Non-pigmented ciliary epithelial cell (primary cell): Measurements from ENCODE around the gene ELOF1.
"Not testable (repeated sequence)": the region's sequence is repeated elsewhere in the genome, so short reads cannot be mapped to it uniquely, and the experiment has no call there.

Experiments used
- DNase-seq: peaks from one replicate; pipeline ENCODE4 v3.0.0-alpha.2; 2010; ENCODE audit warnings: low read depth

ELOF1 gene

DNA sequence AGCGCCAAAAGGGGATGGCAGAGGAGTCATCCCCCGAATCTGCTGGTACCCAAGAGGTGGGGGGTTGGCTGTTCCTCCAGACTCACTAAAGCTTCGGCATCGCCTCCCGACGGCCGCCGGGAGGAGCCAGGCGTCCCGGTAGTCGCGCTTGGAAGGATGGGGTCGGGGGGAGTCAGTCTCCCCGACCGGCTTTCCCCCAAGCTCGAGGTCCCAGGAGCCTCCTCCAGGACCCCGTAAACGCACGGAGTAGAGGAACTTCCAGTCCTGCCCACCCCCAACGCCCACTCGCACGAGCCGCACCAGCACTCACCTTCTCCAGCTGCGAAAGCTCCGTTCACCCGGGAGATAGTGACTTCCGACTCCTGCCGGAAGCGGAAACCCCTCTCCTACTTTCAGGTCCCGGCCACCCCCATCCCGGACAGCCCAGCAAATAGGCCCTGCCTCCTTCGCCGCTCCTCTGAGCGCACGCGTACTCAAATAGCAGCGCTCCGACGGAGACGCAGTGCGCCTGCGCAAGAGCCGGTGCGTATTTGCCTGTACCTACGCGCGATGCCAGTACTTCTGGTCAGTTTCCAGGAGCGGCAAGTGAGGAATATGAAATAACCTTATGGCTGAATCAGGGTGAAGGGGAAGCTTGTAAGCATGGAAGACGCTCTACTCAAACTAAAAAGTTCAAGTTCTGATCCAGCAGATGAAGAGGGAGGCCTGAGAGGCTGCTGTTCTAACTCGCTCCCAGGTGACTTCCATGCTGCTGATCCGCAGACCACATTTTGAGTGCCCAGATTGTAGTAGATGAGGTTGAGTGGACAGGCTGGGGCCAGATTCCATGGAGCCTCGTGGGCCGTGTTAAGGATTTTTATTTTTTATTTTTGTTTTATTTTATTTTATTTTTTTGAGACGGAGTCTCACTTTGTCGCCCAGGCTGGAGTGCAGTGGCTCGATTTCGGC lies at the start of gene ELOF1:
ELOF1 (minus strand) TSS at position 350 of the 948 bp plus-strand sequence. CDS start 4,883 bp downstream, outside the sequence.
- DNase-seq: peak; percentile 92

DNA sequence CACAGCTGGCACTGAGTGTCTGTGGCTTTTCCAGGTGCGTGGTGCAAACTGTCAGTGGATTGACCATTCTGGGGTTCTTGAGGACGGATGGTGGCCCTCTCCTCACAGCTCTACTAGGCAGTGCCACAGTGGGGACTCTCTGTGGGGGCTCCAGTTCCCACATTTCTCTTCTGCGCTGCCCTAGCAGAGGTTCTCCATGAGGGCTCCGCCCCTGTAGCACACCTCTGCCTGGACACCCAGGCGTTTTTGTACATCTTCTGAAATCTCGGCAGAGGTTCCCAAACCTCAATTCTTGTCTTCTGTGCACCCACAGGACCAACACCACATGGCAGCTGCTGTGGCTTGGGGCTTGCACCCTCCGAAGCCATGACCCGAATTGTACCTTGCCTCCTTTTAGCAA lies 47.5 kb upstream of the ELOF1 start:
- no peak for DNase-seq

- not testable (repeated sequence) for DNase-seq
Measured at GRCh38 chr19:11599704-11600103, 40.7 kb upstream of the ELOF1 start.

DNA sequence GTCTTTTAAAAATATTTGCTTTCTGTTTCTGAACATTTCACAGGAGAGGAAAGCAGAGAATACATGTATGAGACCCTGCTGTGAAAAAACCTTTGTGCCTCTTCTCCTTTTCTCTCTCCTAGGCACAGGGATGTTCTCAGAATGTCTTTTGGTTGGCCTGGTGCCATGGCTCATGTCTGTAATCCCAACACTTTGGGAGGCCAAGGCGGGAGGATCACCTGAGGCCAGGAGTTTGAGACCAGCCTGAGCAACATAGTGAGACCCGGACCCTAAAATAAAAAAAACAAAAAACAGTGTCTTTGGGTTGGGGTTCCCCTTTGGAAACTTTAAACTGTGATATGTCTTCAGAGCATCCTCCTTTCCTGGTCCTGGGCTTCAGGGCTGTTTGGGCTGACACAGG lies 39.7 kb upstream of the ELOF1 start:
- no peak for DNase-seq

DNA sequence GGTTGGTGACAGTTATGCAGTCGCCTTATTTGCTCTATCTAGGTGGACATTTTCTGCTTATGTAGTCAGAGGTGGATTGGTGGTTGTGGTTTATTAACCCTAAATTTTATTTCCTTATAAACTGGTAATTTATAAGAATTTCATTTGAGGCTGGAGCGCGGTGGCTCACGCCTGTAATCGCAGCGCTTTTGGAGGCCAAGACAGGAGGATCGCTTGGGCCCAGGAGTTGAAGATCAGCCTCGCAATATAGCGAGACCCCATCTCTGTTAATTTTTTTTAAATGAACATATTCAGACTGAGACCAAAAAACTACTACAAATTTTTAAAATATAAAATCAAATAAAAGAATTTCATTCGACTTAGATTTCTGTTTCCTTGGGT lies 39.1 kb upstream of the ELOF1 start:
- DNase-seq: no peak

GRCh38 chr19:11597202-11598102 lies 38.4 kb upstream of the ELOF1 start, which contains the start of gene ZNF627:
TSS of gene ZNF627 (plus strand) at chr19:11597483. CDS start at chr19:11597628, 145 bp downstream.
- DNase-seq: peak; percentile 90

DNA sequence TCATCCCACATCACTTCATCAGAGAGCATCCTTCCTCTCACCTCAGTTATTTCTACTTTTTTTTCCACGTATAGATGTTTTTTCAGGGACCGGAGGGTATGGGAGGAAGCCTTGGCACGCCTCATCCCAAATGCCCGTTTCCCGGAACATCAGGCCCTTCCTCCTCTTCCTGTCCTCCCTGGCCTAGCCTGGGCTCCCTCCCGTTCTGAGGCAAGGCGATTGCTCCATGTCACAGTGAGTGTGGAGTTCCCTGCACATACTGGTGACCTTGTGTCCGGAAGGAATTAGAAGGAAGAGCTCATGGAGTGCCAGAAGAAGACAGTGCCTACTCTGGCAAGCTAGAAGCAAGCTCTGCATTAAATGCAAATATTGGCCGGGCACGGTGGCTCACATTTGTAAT lies 37.1 kb upstream of the ELOF1 start:
- DNase-seq: no peak

- no peak for DNase-seq
Measured at GRCh38 chr19:11594084-11594483, 35.1 kb upstream of the ELOF1 start.

- DNase-seq: no peak
Measured at GRCh38 chr19:11587975-11588631, 29.1 kb upstream of the ELOF1 start.

GRCh38 chr19:11587302-11587974 lies 28.4 kb upstream of the ELOF1 start:
- DNase-seq: no peak

GRCh38 chr19:11586331-11586730 lies 27.3 kb upstream of the ELOF1 start:
- DNase-seq: no peak

GRCh38 chr19:11581740-11582139 lies 22.7 kb upstream of the ELOF1 start:
- no peak for DNase-seq

- no peak for DNase-seq
Measured at GRCh38 chr19:11580116-11580515, 21.1 kb upstream of the ELOF1 start.

DNA sequence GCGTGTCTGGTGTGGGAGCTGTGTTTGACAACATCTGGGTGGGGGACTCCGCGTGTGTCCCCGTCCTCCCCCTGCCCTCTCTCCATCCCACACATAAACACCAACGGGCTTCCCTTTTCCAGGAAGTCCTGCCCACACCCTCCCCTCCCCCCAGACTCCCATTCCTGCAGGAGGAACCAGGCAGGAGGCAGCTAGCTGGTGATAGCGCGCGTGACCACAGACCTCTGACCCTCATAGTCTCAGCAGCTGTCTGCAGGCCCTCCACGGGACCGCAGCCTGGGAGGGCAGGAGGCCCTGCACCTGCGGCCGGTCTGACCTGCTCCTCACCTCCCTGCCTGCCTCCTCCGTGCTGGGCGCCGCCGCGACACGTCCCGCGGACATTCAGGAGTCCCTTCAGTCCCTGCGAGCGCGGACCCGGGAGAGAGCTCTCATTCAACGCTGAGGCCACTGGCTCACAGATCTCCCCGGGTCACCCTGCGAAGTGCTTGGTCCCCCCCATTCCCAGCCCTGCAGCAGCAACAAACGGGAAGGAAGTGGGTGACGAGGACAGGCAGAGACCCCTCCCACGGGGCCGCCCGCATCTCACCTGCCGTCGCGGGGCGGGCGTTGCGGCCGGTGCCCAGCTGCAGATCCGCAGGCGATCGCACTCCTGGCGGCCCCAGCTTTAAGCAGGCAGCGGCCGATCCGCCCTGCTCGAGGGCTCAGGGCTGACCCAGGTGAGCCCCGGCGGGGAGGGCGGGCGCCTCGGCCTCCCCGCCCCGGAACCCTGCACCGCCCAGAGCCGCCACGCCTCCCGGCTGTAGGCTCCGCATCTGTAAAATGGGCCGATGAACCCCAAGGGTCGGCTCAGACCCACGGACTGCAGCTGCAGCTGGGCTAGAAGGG lies 19.5 kb upstream of the ELOF1 start:
- no peak for DNase-seq

DNA sequence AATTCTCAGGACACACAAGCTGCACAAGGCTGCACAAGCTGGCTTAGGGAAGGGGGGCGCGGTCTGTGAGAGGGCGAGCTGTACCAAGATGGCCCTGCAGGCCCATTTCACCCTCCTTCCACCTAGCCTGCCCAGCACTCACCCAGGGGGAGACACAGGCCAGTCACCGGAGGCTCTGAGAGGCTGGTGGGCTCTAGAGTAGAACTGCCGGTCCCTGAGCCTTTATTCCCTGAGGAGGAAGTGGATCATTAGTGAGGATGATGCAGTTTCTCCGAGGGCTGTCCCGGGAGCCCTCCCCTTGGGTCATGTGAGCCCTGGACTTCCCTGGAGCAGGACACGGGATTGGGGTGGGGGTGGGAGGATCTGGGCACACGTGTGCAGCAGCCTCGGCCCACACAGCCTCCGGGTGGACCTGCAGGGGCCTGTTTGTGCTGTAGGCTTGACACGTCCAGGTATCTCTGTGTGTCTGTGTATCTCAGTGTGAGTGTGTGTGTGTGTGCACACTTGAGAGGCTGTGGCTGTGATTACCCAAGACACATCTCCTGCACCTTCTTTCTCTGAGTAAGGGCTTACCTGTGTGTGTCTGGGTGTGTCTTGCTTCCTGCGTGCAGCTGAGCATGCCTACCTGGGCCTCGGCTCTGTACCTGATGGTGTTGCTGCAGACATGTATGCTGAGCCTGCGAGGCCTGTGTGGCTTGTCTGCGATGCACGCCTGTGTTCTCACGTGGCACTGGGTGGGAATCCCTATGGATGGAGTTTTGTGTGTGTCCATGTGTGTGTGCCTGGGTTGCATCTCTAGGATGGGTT lies 18.6 kb upstream of the ELOF1 start, which contains the start of gene ACP5:
ACP5 (minus strand) TSS at position 195 of the 807 bp plus-strand sequence. CDS start 328 bp downstream, outside the sequence.
- DNase-seq: no peak

- DNase-seq: no peak
Measured at GRCh38 chr19:11576227-11576626, 17.2 kb upstream of the ELOF1 start.

GRCh38 chr19:11574689-11575088 lies 15.7 kb upstream of the ELOF1 start:
- no peak for DNase-seq

- not testable (repeated sequence) for DNase-seq
Measured at GRCh38 chr19:11573763-11574162, 14.7 kb upstream of the ELOF1 start.

DNA sequence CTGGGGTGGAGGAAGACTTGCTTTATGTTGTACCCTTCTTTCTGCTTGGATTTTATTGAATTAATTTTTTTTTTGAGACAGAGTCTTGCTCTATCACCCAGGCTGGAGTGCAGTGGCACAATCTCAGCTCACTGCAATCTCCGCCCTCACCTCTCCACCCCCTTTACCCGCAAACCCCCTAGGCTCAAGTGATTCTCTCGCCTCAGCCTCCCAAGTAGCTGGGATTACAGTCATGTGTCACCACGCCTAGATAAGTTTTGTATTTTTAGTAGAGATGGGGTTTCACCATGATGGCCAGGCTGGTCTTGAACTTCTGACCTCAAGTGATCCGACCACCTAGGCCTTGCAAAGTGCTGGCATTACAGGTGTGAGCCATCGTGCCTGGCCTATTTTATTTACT lies 14.3 kb upstream of the ELOF1 start:
- not testable (repeated sequence) for DNase-seq
